K562 (cell line): ENCODE data around the gene NISCH. TPM values are rescaled to one million over a fixed set of nuclear protein-coding genes. Genes with fewer than 3 reads are reported as not detected.
A peak's percentile ranks its signal among the peaks of the same experiment; 100 is the strongest.

Source experiments
- CHD1 ChIP-seq: fragments of 200-600 bp; sonication (generic); IDR thresholded peaks from one replicate; pipeline ENCODE4 v1.6.1; 2012; ENCODE audit warnings: mild to moderate bottlenecking, moderate library complexity, low read length, inconsistent platforms
- PHB ChIP-seq: fragments of 250-450 bp; sonication (Bioruptor Pico); IDR thresholded peaks from 2 replicates; pipeline ENCODE4 v1.5.0; 2021
- SETDB1 ChIP-seq: IDR thresholded peaks from one replicate; pipeline ENCODE4 v1.6.1; 2012; ENCODE audit warnings: low read length, control low read depth, inconsistent platforms
- ZBTB40 ChIP-seq, 2 experiments: fragments of 450-650 bp in 1 of 2; sonication (generic) in 1 of 2; formaldehyde crosslinking in 1 of 2; IDR thresholded peaks; 2 replicates each; pipeline versions ENCODE4 v1.7.1 to v1.9.0; 2016 to 2022; ENCODE audit warnings: inconsistent platforms in 1 of 2, mild to moderate bottlenecking in 1 of 2, missing genetic modification reagents in 1 of 2
- ZNF124 ChIP-seq: sonication (generic); formaldehyde crosslinking; IDR thresholded peaks from 2 replicates; pipeline ENCODE4 v1.8.1; 2022; ENCODE audit warnings: missing genetic modification reagents
- polyA plus RNA-seq, 8 experiments: library from polyadenylated mRNA; depleted of rRNA in 4 of 8; stranded (reverse) in 5 of 8; unstranded in 3 of 8; fragments of >200 nt; fragmentation: Nextera tagmentation in 2 of 8; fragmentation: Illumina TruSeq in 1 of 8; extraction: Ambion mirVana in 2 of 8; extraction: Trizol in 1 of 8; gene quantifications; 2 replicates each; pipeline versions ENCODE4 v1.2.1 to v1.2.3, GENCODE V29; 2011 to 2014; ENCODE audit warnings: inconsistent platforms in 1 of 8, missing spikeins in 1 of 8
- total RNA-seq, 7 experiments: library from RNA; depleted of rRNA in 6 of 7; stranded (reverse); fragments of >200 nt in 6 of 7; fragmentation: Illumina TruSeq in 2 of 7; extraction: Trizol in 2 of 7; gene quantifications; 2 replicates each; pipeline versions ENCODE4 v1.2.1 to v1.2.3, GENCODE V29; 2011 to 2021; ENCODE audit warnings: low replicate concordance in 1 of 7
- TF ChIP-seq, protein P1 (sequence below), 2 experiments: IDR thresholded peaks; 2 replicates each; pipeline ENCODE4 v1.6.1; 2012; ENCODE audit warnings: improper control_type of control experiment in 2 of 2, low read depth in 2 of 2, low read length in 2 of 2, borderline replicate concordance in 1 of 2
- TF ChIP-seq, protein P2 (sequence below), 2 experiments: fragments of 450-650 bp in 1 of 2; sonication (generic) in 1 of 2; formaldehyde crosslinking; conservative IDR thresholded peaks; 2 replicates each; pipeline versions ENCODE4 v1.4.0 to v1.8.1; 2020 to 2022; ENCODE audit warnings: mild to moderate bottlenecking in 1 of 2, missing genetic modification reagents in 1 of 2

Gene NISCH
- total and polyA plus RNA-seq, 9 of the 15 experiments (the other 6 are each of a cell fraction or from before 2014, with no cell fraction given): 0.44 to 43.5 (median 23.4) TPM

GRCh38 chr3:52454938-52455282 is 494 bp upstream of the NISCH start (continued):
- TF ChIP-seq CHD1: peak; percentile 36
- TF ChIP-seq, protein P1, sequence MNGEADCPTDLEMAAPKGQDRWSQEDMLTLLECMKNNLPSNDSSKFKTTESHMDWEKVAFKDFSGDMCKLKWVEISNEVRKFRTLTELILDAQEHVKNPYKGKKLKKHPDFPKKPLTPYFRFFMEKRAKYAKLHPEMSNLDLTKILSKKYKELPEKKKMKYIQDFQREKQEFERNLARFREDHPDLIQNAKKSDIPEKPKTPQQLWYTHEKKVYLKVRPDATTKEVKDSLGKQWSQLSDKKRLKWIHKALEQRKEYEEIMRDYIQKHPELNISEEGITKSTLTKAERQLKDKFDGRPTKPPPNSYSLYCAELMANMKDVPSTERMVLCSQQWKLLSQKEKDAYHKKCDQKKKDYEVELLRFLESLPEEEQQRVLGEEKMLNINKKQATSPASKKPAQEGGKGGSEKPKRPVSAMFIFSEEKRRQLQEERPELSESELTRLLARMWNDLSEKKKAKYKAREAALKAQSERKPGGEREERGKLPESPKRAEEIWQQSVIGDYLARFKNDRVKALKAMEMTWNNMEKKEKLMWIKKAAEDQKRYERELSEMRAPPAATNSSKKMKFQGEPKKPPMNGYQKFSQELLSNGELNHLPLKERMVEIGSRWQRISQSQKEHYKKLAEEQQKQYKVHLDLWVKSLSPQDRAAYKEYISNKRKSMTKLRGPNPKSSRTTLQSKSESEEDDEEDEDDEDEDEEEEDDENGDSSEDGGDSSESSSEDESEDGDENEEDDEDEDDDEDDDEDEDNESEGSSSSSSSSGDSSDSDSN (IDR thresholded peaks at IDR 0.05; ENCODE audit: borderline replicate concordance in 1 of 2, low read depth in 2 of 2, low read length in 2 of 2): no peak
- TF ChIP-seq ZNF124 (CRISPR knock-in tag): no peak
- no peak for TF ChIP-seq SETDB1
- TF ChIP-seq, protein P2, sequence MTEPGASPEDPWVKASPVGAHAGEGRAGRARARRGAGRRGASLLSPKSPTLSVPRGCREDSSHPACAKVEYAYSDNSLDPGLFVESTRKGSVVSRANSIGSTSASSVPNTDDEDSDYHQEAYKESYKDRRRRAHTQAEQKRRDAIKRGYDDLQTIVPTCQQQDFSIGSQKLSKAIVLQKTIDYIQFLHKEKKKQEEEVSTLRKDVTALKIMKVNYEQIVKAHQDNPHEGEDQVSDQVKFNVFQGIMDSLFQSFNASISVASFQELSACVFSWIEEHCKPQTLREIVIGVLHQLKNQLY (CRISPR knock-in tag; conservative IDR thresholded peaks at IDR 0.05): no peak
- TF ChIP-seq ZBTB40 (IDR thresholded peaks at IDR 0.05): 0 out of 2 replicates have a peak, but pooled peaks have one; percentile 8
- no peak for TF ChIP-seq ZBTB40 (CRISPR knock-in tag; IDR thresholded peaks at IDR 0.05)
- no peak for TF ChIP-seq PHB (CRISPR knock-in tag)
- TF ChIP-seq, all 486 proteins: peak for 11
